ENCODE data around the gene CREB1.
A peak's percentile ranks its signal among the peaks of the same experiment; 100 is the strongest.
"Not testable (repeated sequence)": the region's sequence is repeated elsewhere in the genome, so short reads cannot be mapped to it uniquely, and the experiment has no call there.

CREB1 gene

DNA sequence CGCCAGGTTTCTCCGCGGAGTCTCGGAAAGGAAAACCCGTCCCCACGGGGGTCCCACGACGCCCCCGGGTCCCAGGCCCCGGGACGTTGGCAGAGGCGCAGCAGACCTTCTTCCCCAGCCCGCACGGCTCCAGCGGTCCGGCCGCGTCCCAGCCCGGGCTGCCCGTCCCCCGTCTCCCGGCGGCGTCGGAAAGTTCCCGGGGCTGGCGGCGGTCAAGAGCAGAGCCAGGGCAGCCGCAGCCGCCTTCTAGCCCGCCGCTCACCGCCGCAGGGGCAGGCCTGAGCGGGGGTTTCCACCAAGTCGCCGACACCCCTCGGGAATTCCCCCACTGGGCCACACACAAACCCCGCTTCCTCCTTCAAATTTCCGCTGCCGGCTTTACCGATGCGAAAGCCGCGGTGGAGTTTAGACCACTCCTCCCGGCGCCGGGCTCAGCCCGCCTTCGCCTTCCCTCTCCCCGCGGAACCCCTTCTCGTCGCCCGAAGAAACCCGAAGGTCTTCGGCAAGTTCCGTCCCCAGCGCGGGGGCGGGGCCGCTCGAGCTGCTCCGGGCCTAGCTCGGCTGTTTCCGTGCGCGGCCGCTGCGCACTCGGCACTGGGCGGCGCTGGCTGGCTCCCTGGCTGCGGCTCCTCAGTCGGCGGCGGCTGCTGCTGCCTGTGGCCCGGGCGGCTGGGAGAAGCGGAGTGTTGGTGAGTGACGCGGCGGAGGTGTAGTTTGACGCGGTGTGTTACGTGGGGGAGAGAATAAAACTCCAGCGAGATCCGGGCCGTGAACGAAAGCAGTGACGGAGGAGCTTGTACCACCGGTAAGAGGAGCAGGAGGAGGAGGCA is at the start of gene CREB1:
Gene CREB1 (plus strand): TSS at position 633 of the 830 bp plus-strand sequence. CDS start 25,674 bp downstream, outside the sequence.
- DNase-seq (ENCODE audit: low read depth in 2 of 2, low spot score in 1 of 2) = peak; percentile 99

DNA sequence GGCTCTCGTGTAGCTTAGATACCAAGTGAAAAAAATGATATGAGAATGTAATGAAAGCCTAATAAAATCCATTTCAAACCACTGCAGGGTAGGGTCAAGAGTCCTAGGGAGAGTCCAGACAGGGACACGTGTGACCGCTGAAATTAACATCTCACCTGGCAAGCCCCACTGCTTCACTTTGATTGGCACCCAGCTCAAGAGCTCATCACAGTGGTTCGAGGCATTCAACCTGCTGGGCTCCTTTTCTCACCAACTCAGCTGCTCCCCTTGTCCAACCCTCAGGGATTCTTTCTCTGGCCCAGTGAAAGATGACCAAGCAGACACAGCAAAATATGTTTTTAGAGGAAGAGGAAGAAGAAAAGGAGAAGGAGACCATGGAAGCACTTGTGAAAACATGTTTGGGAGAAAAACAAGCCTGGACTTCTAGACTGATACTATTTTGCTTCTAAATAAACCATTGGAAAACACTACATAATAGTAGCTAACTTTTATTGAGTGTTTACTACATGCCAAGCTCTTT is 49.2 kb upstream of the CREB1 start:
- no peak for DNase-seq (ENCODE audit: low read depth in 2 of 2, low spot score in 1 of 2)

DNA sequence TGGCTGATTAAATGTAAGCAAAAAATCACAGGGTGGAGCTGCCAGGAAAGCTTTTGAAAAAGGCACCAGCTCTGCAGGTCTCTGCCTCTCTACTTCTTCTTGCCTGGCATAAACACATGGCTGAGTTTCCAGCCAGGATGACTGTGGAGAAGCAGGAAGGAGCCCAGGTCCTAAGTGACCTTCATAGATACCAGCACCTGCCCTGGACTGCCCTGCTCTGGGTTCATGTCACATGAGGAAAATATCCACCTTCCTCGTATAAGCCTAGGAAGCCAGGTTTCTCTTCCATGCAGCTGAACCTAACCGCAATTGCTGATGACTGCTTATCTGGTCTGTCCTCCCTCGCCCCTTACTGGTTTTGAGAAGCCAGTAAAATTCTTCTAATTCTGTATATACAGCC is 47.8 kb upstream of the CREB1 start:
- no peak for DNase-seq (ENCODE audit: low read depth in 2 of 2, low spot score in 1 of 2)

DNA sequence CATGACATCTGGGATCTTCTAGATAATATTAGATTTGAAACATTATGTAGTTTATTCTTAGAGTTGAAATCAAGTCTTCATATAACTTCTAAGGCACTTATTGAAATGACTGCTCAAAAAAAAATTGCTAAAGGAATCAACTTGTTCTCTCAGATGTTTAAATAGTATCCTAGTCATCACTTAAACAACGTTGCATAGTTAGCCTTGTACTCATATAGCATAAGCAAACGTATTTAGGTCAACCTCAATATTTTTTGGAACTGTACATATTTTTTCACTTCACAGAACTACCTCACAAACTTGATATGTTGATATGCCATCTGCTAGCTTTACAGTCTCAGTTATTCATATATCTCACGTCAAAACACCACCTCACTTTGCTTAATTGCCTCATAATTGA is 47.1 kb upstream of the CREB1 start:
- no peak for DNase-seq (ENCODE audit: low read depth in 2 of 2, low spot score in 1 of 2)

DNA sequence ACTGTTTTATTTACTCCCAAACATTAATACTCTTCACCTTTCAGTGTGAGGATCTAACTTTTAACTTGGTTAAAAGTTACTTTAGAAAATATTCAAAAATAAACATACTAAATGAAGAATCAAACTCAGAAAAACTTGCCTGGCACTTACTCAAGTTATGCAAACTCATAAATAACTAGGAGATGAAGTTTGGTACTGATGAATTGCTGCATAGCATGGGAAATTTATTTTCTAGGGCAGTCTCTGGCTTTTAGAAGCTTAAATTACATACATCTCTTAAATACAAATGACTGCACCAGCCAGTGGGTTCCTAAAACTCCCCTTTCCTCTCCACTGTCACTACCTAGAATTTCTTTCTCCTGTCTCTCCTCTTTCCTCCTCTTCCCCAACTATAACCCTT is 46.7 kb upstream of the CREB1 start:
- no peak for DNase-seq (ENCODE audit: low read depth in 2 of 2, low spot score in 1 of 2)

DNA sequence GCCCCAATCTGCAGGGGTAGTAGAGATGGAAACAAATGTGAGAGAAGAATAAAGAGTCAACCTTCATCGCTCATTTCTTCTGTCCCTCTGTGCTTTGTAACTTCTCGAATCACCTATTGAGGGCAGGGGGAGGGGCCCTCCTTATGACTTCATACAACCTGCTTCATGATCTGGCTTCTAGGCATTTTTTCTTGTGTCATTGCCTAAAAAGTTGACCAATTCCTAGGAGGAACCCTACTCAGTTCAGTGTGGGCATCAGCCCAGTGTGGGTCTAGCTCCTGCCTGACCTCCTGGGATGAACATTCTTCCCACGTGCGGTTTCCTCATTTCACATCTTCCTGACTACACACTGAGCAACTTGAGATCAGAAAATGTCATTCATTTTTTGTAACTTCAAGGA is 46.3 kb upstream of the CREB1 start:
- DNase-seq (ENCODE audit: low read depth in 2 of 2, low spot score in 1 of 2) = no peak

DNA sequence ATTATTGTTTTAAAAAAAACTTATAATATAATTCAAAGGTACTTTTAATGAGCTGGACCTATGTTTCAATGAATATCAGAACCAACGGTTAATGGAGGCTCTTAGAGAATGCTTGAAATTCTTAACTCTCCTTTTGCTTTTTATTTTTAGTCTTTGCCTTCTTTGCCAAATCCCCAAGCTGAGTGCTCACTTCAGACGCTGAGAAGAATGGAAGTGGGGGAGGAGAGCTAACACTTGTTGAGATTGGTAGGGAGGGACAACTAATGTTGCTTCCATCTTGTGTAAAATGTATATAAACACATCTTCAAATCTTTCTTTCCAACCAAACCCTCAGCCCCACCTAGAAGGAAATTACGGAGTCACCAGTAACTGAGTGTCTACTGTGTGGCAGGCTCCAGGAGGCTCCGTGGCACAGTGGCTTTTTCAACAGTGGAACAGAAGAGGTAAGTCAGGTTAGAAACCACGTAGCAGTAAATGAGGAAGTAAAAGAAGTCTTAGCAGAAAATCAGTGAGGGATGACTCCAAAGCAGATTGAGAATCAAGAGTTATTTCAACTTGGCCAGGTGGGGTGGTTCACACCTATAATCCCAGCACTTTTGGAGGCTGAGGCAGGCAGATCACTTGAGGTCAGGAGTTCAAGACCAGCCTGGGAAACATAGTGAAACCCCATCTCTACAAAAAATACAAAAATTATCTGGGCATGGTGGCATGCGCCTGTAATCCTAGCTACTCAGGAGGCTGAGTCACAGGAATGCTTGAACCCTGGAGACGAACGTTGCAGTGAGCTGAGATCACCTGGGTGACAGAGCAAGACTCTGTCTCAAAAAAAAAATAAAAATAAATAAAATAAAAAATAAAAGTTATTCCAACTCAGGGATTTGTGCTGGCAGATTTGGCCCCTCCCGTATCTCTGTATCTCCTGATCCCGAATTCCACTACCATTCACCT is 45.0 kb upstream of the CREB1 start:
- DNase-seq (ENCODE audit: low read depth in 2 of 2, low spot score in 1 of 2) = no peak

DNA sequence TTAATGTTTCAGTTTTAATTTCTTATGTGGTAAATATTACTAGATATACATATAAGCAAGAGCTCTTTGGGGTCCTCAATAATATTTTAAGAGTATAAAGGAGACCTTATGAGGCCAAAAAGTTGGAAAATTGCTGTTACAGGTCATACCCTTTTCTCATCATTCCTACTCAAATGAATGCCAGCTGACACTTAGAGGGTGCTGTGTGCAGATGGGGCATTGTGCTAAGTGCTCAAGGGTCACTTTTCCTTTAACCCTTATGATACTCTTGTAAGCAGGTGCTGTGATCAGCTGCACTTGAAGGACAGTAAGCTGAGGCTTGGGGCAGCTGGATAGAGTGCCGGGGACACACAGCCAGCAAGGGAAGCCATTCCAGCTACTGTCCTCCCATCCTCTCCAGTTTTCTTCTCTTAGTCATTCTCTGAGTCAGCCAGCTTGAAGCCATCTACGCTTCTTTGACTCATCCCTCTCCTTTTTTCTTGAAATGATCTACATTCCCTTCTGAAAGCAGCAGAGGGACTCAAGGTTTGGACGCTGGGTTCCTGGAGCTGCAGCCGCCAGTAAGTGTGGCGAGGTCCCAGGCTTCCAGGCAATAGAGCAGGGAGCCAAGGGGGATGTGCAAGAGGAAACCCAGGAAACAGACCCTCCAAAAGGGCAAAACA is 42.0 kb upstream of the CREB1 start:
- DNase-seq (ENCODE audit: low read depth in 2 of 2, low spot score in 1 of 2) = no peak

DNA sequence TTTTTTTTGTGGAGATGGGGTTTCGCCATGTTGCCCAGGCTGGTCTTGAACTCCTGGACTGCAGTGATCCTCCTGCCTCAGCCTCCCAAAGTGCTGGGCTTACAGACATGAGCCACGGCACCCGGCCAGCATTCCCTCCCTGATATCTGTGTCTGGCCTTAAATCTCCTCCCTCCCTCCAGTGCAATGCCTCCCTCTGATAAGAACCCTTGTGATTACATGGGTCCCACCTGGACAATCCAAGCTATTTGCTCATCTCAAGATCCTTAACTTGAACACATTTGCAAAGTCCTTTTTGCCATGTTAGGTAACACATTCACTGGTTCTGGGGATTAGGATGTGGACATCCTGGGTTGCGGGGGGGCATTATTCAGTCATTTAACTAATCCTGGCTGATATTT is 40.5 kb upstream of the CREB1 start:
- no peak for DNase-seq (ENCODE audit: low read depth in 2 of 2, low spot score in 1 of 2)

DNA sequence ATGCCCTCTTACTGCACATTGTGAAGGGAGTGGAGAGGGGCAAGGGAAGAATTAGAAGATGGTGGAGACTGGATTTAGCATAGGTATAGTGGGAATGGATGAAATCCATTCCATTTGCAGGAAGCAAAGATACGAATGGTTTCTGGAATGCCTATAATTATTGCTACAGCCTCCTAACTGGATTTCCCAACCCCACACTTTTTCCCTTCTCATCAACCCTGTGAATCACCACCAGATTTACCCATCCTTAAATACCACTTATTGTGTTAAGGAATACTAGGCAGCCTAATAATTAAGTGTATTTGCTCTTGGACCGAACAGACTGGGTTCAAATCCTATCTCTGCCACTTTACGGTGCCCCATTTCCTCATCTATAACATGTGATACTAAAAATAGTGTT is 39.3 kb upstream of the CREB1 start:
- DNase-seq (ENCODE audit: low read depth in 2 of 2, low spot score in 1 of 2) = no peak

DNA sequence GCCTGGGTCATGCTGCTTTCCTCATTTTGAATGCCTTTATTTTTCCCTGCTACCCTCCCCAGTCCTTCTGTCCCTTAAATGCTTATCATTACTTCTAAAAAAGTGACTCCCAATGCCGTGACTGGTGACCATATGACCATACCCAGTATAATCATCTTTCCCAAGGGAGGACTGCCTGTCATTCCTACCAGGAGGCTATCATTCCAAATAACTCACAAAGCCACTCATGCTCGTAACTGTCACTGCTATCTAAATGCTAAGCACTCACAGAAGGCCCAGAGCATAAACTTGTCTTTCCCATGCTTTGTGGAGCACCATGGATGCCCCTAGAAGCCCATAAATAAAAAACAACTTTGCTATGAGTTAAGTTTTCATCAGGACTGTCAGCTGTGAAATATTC is 38.7 kb upstream of the CREB1 start:
- DNase-seq (ENCODE audit: low read depth in 2 of 2, low spot score in 1 of 2) = no peak

DNA sequence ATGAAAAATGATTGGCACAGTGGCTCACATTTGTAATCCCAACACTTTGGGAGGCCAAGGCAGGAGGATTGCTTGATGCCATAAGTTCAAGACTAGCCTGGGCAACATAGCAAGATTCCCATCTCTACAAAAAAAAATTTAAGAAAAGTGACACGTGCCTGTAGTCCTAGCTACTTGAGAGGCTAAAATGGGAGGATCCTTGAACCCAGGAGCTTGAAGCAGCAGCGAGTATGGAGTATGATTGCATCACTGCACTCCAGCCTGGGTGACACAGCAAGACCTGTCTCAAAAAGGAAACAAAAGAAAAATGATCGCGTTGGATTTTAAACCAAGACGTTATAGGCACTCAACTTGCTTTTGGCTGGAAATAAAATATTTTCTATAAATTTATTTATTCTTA is 37.8 kb upstream of the CREB1 start:
- no peak for DNase-seq (ENCODE audit: low read depth in 2 of 2, low spot score in 1 of 2)

DNA sequence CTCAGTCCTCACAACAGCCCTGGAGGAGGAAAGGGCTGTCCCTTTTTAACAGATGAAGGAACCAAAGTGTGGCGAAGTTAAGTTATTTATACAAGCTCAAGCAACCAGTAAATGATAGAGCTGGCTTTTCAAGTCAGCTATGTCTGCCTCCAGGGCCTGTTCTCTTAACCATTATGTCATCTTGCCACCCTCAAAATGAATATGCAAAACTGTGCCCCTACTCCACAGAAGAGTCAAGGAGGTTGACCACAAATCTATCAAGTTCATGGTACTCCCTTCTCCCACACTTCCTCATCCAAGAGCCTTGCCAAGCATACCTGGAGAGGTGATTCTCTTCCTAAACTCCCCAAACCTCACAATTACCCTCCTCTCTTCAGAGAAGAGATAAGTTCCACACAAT is 37.3 kb upstream of the CREB1 start:
- no peak for DNase-seq (ENCODE audit: low read depth in 2 of 2, low spot score in 1 of 2)

DNA sequence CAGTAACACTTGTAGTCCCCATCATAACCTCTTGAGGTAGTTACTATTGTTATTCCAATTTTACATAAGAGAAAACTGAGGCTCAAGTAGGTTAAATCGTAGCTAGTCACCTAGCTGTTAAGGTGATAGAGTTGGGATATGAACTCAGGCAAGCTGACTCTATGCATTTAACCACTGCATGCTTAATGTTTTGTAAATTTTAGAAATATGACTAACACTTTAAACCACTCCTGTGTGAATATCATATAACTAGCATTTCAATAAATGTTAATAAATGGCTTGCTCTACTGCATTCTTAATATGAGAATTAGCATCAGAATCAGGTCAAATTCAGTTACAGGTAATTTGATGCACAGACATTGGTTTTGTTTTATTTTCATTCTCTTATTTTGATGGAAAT is 35.6 kb upstream of the CREB1 start:
- no peak for DNase-seq (ENCODE audit: low read depth in 2 of 2, low spot score in 1 of 2)

DNA sequence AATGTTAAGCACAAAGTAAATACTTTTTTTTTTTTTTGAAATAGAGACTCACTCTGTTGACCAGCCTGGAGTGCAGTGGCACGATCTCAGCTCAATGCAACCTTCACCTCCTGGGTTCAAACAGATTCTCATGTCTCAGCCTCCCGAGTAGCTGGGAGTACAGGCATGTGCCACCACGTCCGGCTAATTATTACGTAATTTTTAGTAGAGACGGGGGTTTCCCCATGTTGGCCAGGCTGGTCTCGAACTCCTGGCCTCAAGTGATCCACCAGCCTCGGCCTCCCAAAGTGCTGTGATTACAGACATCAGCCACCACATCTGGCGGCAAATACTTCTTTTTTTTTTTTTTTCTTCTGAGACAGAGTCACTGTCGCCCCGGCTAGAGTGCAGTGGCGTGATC is 32.8 kb upstream of the CREB1 start:
- DNase-seq (ENCODE audit: low read depth in 2 of 2, low spot score in 1 of 2) = not testable (repeated sequence)

DNA sequence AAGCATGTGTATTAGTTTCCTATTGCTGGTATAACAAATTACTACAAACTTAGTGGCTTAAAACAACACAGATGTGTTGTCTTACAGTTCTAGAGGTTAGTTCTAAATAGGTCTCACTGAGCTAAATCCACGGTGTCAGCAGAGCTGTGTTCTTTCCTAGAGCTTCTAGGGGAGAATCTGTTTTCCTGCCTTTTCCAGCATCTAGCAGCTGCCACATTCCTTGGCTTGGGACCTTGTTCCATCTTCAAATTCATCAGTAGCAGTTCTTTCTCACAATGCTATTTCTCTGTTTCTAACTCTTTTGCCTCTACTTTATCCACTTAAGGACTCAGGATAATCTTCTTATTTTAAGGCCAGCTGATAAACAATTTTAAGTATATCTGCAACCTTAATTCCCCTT is 32.2 kb upstream of the CREB1 start:
- no peak for DNase-seq (ENCODE audit: low read depth in 2 of 2, low spot score in 1 of 2)

DNA sequence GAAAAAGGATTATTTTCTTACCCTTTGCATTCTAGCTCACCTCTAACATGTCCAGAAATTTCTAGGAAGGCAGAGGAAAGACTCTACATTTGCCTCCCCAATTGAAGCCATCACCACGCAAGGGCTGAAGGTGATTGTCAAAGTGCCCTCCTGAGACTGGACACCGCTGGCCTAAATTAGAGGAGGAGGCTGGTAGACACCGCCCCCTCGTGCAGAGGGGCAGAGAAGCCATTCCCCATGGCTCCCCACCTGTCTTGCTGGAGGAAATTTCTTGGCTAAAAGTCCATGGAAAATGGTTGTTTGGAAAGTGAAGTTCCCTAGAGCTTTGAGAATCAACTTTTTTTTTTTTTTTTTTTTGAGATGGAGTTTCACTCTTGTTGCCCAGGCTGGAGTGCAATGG is 31.3 kb upstream of the CREB1 start:
- DNase-seq (ENCODE audit: low read depth in 2 of 2, low spot score in 1 of 2) = no peak

DNA sequence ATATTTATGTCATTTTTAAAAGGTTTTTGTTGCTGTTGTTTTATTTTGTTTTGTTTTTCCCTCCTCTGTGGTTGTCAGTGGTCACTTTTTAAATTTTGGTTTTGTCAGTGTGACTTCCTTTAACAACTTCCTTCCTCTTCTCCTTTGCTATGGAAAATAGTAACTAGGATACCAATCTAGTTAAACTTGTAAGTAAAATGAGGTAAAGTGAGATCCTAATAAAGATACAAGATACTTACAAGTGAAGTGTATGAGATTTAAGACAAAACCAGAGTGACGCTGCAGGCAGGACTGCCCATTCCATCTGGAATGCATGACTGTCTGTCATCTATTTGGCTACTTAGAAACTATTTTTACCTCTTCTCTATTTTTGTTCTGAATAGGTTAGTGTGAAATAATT is 30.6 kb upstream of the CREB1 start:
- no peak for DNase-seq (ENCODE audit: low read depth in 2 of 2, low spot score in 1 of 2)

DNA sequence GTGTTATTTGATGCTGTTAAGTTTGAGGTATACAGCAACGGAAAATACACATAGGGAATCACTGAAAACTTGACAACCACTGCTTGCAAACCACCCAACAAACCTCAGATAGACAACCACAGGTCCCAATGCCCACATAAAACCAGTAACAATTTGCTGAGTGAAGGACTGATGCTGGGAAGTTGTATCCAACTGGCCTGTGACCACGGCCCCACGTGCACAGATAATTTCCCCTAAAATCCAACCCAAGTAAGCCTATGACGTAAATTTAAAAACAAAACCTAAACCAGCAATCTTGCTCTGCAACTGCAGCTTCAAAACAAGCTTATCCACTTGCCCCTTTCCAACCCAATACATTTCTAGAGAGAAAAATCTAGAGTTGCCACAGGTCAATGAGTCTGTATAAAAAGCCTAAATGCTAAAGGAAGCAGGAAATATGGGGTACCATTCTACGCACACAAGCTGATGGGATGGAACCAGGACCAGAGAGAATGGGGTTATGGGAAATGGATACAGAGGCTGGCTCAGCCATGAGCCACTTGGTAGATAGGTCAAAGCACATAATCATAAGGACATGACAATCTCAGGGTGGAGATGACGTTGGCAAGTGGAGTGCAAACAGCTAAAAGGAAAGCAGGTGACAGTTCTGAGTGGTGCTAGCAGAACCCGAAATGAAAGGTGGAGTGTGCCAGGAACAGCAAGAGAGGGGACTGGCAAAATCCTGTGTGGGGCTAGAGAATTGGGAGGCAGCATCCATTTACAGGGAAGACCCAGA is 27.8 kb upstream of the CREB1 start:
- no peak for DNase-seq (ENCODE audit: low read depth in 2 of 2, low spot score in 1 of 2)

DNA sequence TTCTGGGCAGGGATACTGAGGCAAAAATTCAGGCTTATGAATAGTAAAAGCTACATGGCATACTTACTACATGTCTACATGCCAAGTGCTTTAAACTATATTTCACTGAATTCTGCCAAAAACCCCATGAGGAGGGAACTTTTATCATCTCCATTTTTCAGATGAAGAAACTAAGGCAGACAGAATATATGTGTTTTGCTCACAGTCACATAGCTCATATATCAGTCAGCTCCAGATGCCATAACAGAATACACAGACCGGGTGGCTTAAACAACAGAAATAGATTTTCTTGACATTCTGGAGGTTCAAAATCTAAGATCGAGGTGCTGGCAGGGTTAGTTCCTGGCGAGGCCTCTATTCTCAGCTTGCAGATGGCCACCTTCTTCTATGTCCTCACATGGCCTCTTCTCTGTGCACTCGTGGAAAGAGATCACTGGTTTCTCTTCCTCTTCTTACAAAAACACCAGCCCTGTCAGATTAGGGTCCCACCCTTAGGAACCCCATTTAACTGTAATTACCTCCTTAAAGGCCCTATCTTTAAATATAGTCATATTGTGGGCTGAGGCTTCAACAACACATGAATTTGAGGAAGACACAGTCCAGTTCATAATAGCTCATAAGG is 27.1 kb upstream of the CREB1 start:
- DNase-seq (ENCODE audit: low read depth in 2 of 2, low spot score in 1 of 2) = no peak
